Coronary artery (tissue), 2 donors: ENCODE measurements around the gene LHFPL6.

ENCODE experiments used
- DNase-seq: peaks from one replicate; pipeline ENCODE4 v3.0.0-alpha.2; 2017; ENCODE audit warnings: low spot score
- H3K27ac ChIP-seq, 2 donors: fragments of 200-600 bp; sonication (generic); one replicate each; pipeline ENCODE4 v1.5.1; 2016 to 2019
- H3K4me3 ChIP-seq: fragments of 200-600 bp; sonication (generic); 2 replicates; pipeline ENCODE4 v1.5.1; 2016; ENCODE audit warnings: mild to moderate bottlenecking, moderate library complexity
- CTCF ChIP-seq: fragments of 200-600 bp; sonication (generic); IDR thresholded peaks from one replicate; pipeline ENCODE4 v1.5.1; 2019; ENCODE audit warnings: antibody characterized with exemption

Gene LHFPL6

GRCh38 chr13:39499604-39500003 lies 103.4 kb downstream of the LHFPL6 start:
- no peak overlapping the region for H3K27ac ChIP-seq
- no peak for DNase-seq
- no peak for TF ChIP-seq CTCF
- H3K4me3 ChIP-seq, result no peak overlapping the region

DNA sequence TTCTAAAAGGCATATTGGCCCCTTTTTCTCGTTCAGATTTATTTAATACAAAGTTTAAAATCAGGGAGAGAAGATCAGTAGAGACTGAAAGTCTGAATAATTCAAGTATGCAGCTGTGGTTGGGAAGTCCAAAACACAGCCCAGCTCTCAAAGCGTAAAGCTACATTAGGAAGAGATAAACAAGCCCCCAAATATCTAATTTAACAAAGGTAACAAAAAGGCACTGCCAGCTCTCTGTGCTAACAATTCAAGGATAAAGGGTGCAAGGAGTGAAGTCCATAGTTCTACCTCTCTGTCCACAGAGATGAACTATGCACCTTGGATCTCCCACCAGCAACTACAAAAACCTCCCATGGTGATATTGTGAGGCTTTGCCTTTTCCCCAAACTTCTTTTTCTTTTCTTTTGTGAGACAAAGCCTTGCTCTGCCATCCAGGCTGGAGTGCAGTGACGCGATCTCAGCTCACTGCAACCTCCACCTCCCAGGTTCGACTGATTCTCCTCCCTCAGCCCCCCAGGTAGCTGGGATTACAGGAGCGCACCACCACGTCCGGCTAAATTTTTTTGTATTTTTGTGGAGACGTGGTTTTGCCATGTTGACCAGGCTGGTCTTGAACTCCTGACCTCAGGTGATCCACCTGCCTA lies 104.4 kb downstream of the LHFPL6 start:
- no peak for TF ChIP-seq CTCF
- H3K27ac ChIP-seq, result no peak overlapping the region
- DNase-seq, result no peak

DNA sequence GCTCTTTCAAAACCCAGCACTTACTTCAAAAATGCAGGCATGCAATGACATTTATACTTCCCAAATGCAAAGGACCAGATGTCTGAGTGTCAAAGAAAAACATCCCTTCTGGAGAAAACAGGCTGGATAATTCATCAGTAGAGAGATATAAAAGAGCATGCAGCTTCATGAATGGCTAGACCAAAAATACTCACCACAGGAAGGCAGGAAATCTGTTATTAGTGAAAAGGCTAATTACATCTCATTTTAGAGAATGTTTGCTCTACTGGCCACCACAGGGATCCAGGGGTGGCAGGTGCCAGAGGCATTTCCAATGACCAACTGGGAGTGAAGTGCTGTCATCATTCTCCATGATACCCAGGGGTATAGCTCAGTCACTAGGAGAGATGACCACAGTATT lies 106.5 kb downstream of the LHFPL6 start:
- no peak for DNase-seq
- no peak overlapping the region for H3K27ac ChIP-seq
- TF ChIP-seq CTCF, result no peak
- H3K4me3 ChIP-seq, result no peak overlapping the region

More for the DNA sequence above, 104.4 kb downstream of the LHFPL6 start:
- H3K4me3 ChIP-seq, result no peak overlapping the region

DNA sequence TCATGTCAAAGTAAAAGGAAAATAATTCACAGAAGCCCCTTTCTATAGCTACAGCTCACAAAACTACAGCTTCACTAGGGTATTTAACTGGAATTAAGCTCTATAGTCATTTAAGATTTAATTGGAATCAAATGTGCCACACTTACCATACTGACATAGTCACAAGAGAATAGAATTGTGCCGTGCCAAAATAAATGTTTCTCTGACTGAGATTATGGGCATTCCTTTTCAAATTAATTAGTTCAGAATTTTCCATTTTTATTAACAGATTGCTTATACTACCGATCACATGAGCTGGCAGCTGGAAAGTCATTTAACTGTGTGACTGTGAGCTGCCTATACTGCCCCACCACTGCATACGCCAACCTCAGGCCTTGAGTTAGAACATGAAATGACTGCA lies 108.4 kb downstream of the LHFPL6 start:
- Histone ChIP-seq H3K4me3 (no peak overlapping the region), H3K27ac (no peak overlapping the region)
- TF ChIP-seq CTCF, result no peak
- no peak for DNase-seq

- Histone ChIP-seq H3K4me3 (no peak overlapping the region), H3K27ac (no peak overlapping the region)
- no peak for TF ChIP-seq CTCF
- DNase-seq, result no peak
Observed at GRCh38 chr13:39494006-39494405, 109.0 kb downstream of the LHFPL6 start.

DNA sequence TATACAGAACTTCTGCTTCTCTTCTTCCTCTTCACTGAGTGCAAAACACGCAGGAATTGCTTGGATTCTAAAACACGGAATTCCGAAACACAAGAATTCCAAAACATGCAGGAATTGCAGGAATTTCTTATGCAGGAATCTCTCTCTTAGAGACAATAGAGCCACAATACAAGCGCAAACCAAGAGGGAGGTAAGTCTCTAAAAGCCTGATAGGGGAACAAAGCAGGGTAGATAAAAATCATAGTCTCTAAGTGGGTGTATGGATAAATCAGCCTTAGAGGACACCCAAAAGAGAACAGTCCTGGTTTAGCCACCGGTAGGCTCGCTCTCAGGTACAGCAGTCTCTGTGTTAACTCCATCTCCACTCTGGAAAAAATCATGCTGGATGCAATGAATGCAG lies 112.9 kb downstream of the LHFPL6 start:
- no peak overlapping the region for H3K4me3 ChIP-seq
- no peak overlapping the region for H3K27ac ChIP-seq
- TF ChIP-seq CTCF, result no peak
- DNase-seq, result no peak

DNA sequence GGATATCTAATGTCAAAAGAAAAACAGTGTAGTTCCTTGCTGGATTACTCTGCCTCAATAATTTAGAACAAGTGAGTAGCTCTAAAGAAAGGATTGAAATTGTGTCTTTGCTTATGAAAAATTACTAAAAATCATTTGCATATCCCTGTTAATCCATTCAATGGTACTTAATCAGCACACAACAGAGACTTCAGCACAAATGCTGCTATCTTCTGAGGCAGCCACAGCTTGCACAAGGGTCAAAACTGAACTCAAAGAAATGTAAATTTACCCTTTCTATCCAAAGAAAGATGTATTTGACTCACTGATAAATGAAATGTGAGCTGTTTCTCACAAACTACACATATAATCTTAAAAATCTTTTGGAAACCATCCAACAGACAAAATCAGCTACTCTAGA lies 116.2 kb downstream of the LHFPL6 start:
- no peak overlapping the region for H3K27ac ChIP-seq
- no peak for DNase-seq
- no peak for TF ChIP-seq CTCF
- no peak overlapping the region for H3K4me3 ChIP-seq
